Activated CD4-positive, alpha-beta T cell treated with anti-CD3 and anti-CD28 coated beads, Interleukin-2, amount 10 ng/mL, durations not matched to agents 24 days and 14 days (primary cell): Measurements from ENCODE around the gene ZNF681. TPM values are rescaled to one million over a fixed set of nuclear protein-coding genes. Genes with fewer than 3 reads are reported as not detected.
A peak's percentile ranks its signal among the peaks of the same experiment; 100 is the strongest.
"Not testable (repeated sequence)": the region's sequence is repeated elsewhere in the genome, so short reads cannot be mapped to it uniquely, and the experiment has no call there.

ENCODE experiments used
- DNase-seq: peaks from one replicate; pipeline ENCODE4 v3.0.0; 2022
- H3K27ac Mint-ChIP-seq: one replicate; pipeline ENCODE4 v1.8.0; 2022; ENCODE audit warnings: mild to moderate bottlenecking, mixed read lengths
- H3K27me3 Mint-ChIP-seq: one replicate; pipeline ENCODE4 v1.8.0; 2022; ENCODE audit warnings: mixed read lengths
- H3K36me3 Mint-ChIP-seq: one replicate; pipeline ENCODE4 v1.8.0; 2022; ENCODE audit warnings: low read depth, mild to moderate bottlenecking, mixed read lengths
- H3K4me1 Mint-ChIP-seq: one replicate; pipeline ENCODE4 v1.8.0; 2021; ENCODE audit warnings: mixed read lengths
- H3K4me3 Mint-ChIP-seq: one replicate; pipeline ENCODE4 v1.8.0; 2022; ENCODE audit warnings: mild to moderate bottlenecking, moderate library complexity, mixed read lengths
- H3K9me3 Mint-ChIP-seq: one replicate; pipeline ENCODE4 v1.8.0; 2021; ENCODE audit warnings: mixed read lengths
- intact Hi-C: fragments of 100-400 bp; cut with micrococcal nuclease; formaldehyde crosslinking; loops from one replicate; pipeline ENCODE4 v1.15.1; 2023
- total RNA-seq: library from RNA; stranded (reverse); gene quantifications from 2 replicates; pipeline ENCODE4 v1.2.3, GENCODE V29; 2022

ZNF681 gene
- total RNA-seq, 1 donor from 2014 or later: 3.0 TPM

- H3K4me3 Mint-ChIP-seq: no peak overlapping the region
- no peaks in the 10 kb centered on the region for H3K4me1 Mint-ChIP-seq
- H3K36me3 Mint-ChIP-seq: no peaks in the 10 kb centered on the region
- peak; percentile 11 for DNase-seq
- no peaks in the 10 kb centered on the region for H3K27me3 Mint-ChIP-seq
- no peak overlapping the region for H3K27ac Mint-ChIP-seq
- intact Hi-C loops: no loop called here
- peaks cover 20% of the 10 kb centered on the region for H3K9me3 Mint-ChIP-seq
Observed at GRCh38 chr19:23699521-23699860, 59.2 kb downstream of the ZNF681 start.

- no peaks in the 10 kb centered on the region for H3K4me1 Mint-ChIP-seq
- DNase-seq: peak; percentile 18
- H3K9me3 Mint-ChIP-seq: peaks cover 20% of the 10 kb centered on the region
- intact Hi-C loops: no loop called here
- no peaks in the 10 kb centered on the region for H3K36me3 Mint-ChIP-seq
- H3K27ac Mint-ChIP-seq: no peak overlapping the region
- H3K4me3 Mint-ChIP-seq: no peak overlapping the region
- no peaks in the 10 kb centered on the region for H3K27me3 Mint-ChIP-seq
Observed at GRCh38 chr19:23698711-23699520, 59.8 kb downstream of the ZNF681 start.

DNA sequence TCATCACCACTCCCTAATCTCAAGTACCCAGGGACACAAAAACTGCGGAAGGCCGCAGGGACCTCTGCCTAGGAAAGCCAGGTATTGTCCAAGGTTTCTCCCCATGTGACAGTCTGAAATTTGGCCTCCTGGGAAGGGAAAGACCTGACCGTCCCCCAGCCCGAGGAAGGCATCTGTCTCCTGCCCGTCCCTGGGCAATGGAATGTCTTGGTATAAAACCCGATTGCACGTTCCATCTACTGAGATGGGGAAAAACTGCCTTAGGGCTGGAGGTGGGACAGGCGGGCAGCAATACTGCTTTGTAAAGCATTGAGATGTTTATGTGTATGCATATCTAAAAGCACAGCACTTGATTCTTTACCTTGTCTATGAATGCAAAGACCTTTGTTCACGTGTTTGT, 65.8 kb downstream of the ZNF681 start:
- H3K4me1 Mint-ChIP-seq, H3K9me3 Mint-ChIP-seq, H3K27ac Mint-ChIP-seq, intact Hi-C loops, H3K36me3 Mint-ChIP-seq, H3K4me3 Mint-ChIP-seq, H3K27me3 Mint-ChIP-seq: not testable (repeated sequence)
- peak; percentile 35 for DNase-seq

Other genes starting within 250 kb of the ZNF681 start
- gene ZNF675, start 71.7 kb downstream of the ZNF681 start, total RNA-seq: 17.0 and 17.3 TPM in 2 replicates
- gene ZNF726, start 156.0 kb upstream of the ZNF681 start, total RNA-seq: 12.8 and 16.3 TPM in 2 replicates